A549 (cell line): ENCODE data around the gene DLGAP1. TPM values are rescaled to one million over a fixed set of nuclear protein-coding genes. Genes with fewer than 3 reads are reported as not detected.
A peak's percentile ranks its signal among the peaks of the same experiment; 100 is the strongest.
"Not testable (repeated sequence)": the region's sequence is repeated elsewhere in the genome, so short reads cannot be mapped to it uniquely, and the experiment has no call there.

Source experiments
- ATAC-seq, 2 experiments: fragments of 200-7000 bp in 1 of 2; fragments of >200 bp in 1 of 2; cut with Nextera tagmentation in 1 of 2; cut with Tn5 transposase in 1 of 2; 3 replicates each; pipeline versions ENCODE4 v1.8.0 to v1.9.1; 2018 to 2020; ENCODE audit warnings: mild to moderate bottlenecking in 1 of 2, moderate library complexity in 1 of 2
- CTCF ChIA-PET: fragments of 300-600 bp; sonication (Branson Sonifier 250); formaldehyde crosslinking; extraction: SDS; loops from one replicate; lab custom pipeline; 2021; ENCODE audit warnings: antibody characterized with exemption, inconsistent platforms; lab: Yijun Ruan, JAX
- POLR2A ChIA-PET: fragments of 350-600 bp; formaldehyde crosslinking; extraction: SDS; loops from one replicate; lab custom pipeline; 2021; ENCODE audit warnings: antibody characterized with exemption, inconsistent platforms; lab: Yijun Ruan, JAX
- DNase-seq, 2 experiments: peaks; one replicate each; pipeline versions ENCODE4 v3.0.0 to v3.0.0-alpha.2; 2011 to 2016; ENCODE audit warnings: low read depth in 1 of 2, low spot score in 1 of 2
- FAIRE-seq: peaks from 2 replicates; lab custom pipeline; 2011; peaks lifted over from hg19 to GRCh38; lab: Jason Lieb, UNC
- H3K27ac ChIP-seq, 2 experiments: fragments of >200 bp; sonication (Bioruptor Twin); formaldehyde crosslinking; 3 replicates each; pipeline ENCODE4 v1.5.1; 2016 to 2017
- H3K4me1 ChIP-seq: fragments of >200 bp; sonication (Bioruptor Twin); formaldehyde crosslinking; 3 replicates; pipeline ENCODE4 v1.6.1; 2016
- H3K4me2 ChIP-seq: fragments of >200 bp; sonication (Bioruptor Twin); formaldehyde crosslinking; 3 replicates; pipeline ENCODE4 v1.6.1; 2016
- H3K4me3 ChIP-seq: fragments of >200 bp; sonication (Bioruptor Twin); formaldehyde crosslinking; 3 replicates; pipeline ENCODE4 v1.5.1; 2016
- H3K9me3 ChIP-seq: fragments of >200 bp; sonication (Bioruptor Twin); formaldehyde crosslinking; 3 replicates; pipeline ENCODE4 v1.6.1; 2016
- ATOH8 ChIP-seq: fragments of 250-450 bp; sonication (Bioruptor Pico); IDR thresholded peaks from 2 replicates; pipeline ENCODE4 v1.5.0; 2020; ENCODE audit warnings: low read depth, mild to moderate bottlenecking, moderate library complexity
- CHD2 ChIP-seq: fragments of 150-350 bp; IDR thresholded peaks from 2 replicates; pipeline ENCODE4 v1.6.1; 2014; ENCODE audit warnings: low read length; ENCODE audit not compliant: partially characterized antibody
- CTCF ChIP-seq: fragments of >200 bp; sonication (Bioruptor Twin); formaldehyde crosslinking; IDR thresholded peaks from 3 replicates; pipeline ENCODE4 v1.5.1; 2016
- E2F6 ChIP-seq: IDR thresholded peaks from 2 replicates; pipeline ENCODE4 v1.6.1; 2012; ENCODE audit warnings: low read depth, borderline replicate concordance
- EP300 ChIP-seq, 2 experiments: fragments of >200 bp; sonication (Bioruptor Twin); formaldehyde crosslinking; IDR thresholded peaks; 2 replicates in 1 of 2; 3 replicates in 1 of 2; pipeline ENCODE4 v1.6.1; 2016 to 2017
- ESRRA ChIP-seq: fragments of 150-350 bp; IDR thresholded peaks from 2 replicates; pipeline ENCODE4 v1.6.1; 2014; ENCODE audit warnings: mild to moderate bottlenecking, low read length, borderline replicate concordance
- KDM1A ChIP-seq: fragments of 200-600 bp; sonication (generic); IDR thresholded peaks from 2 replicates; pipeline ENCODE4 v1.6.1; 2016; ENCODE audit warnings: low read depth, mild to moderate bottlenecking
- MAFK ChIP-seq: fragments of 450-650 bp; IDR thresholded peaks from 2 replicates; pipeline ENCODE4 v1.6.1; 2014; ENCODE audit not compliant: partially characterized antibody
- MAZ ChIP-seq: fragments of 150-350 bp; IDR thresholded peaks from 2 replicates; pipeline ENCODE4 v1.6.1; 2014; ENCODE audit warnings: antibody characterized with exemption, low read depth, low read length, borderline replicate concordance
- MYC ChIP-seq: IDR thresholded peaks from 2 replicates; pipeline ENCODE4 v1.6.1; 2012; ENCODE audit warnings: mild to moderate bottlenecking, inconsistent platforms, low read length, improper control_type of control experiment, borderline replicate concordance
- NFE2L2 ChIP-seq: fragments of 150-350 bp; conservative IDR thresholded peaks from 2 replicates; pipeline ENCODE4 v1.6.1; 2014; ENCODE audit warnings: low read length
- PBX3 ChIP-seq: IDR thresholded peaks from 2 replicates; pipeline ENCODE4 v1.6.1; 2012
- RCOR1 ChIP-seq: fragments of 150-350 bp; IDR thresholded peaks from 2 replicates; pipeline ENCODE4 v1.6.1; 2014; ENCODE audit warnings: antibody characterized with exemption, low read length, low read depth
- RFX5 ChIP-seq: fragments of 450-650 bp; IDR thresholded peaks from 2 replicates; pipeline ENCODE4 v1.7.1; 2014; ENCODE audit warnings: antibody characterized with exemption, mild to moderate bottlenecking, moderate library complexity
- SMC3 ChIP-seq: fragments of >200 bp; sonication (Bioruptor Twin); formaldehyde crosslinking; IDR thresholded peaks from 3 replicates; pipeline ENCODE4 v1.6.1; 2018; ENCODE audit warnings: inconsistent platforms
- ZC3H11A ChIP-seq: fragments of 450-650 bp; IDR thresholded peaks from 2 replicates; pipeline ENCODE4 v1.6.1; 2014; ENCODE audit warnings: antibody characterized with exemption, mild to moderate bottlenecking
- ZFP36 ChIP-seq: fragments of 450-650 bp; IDR thresholded peaks from 2 replicates; pipeline ENCODE4 v1.6.1; 2014; ENCODE audit warnings: borderline replicate concordance; ENCODE audit not compliant: partially characterized antibody
- ZNF302 ChIP-seq: fragments of 250-450 bp; sonication (Bioruptor Pico); IDR thresholded peaks from 2 replicates; pipeline ENCODE4 v1.9.0; 2021; ENCODE audit warnings: inconsistent platforms, mild to moderate bottlenecking, moderate library complexity
- WGBS: methylation state at CpG from one replicate; pipeline ENCODE4 v1.1.6; 2017; ENCODE audit errors: missing lambda C conversion rate; 5-methylcytosine and 5-hydroxymethylcytosine counted together
- polyA plus RNA-seq, 4 experiments: library from polyadenylated mRNA; depleted of rRNA in 3 of 4; stranded (reverse); fragments of >200 nt; fragmentation: RNase III in 1 of 4; extraction: RNeasy Plus Mini Kit Qiagen cat#74134 plus additional on column Dnase treatment in 1 of 4; gene quantifications; 2 replicates in 3 of 4; 3 replicates in 1 of 4; pipeline ENCODE4 v1.2.3, GENCODE V29; 2011 to 2017

Gene DLGAP1
- polyA plus RNA-seq, 2 of the 4 experiments (the other 2 are of a cell fraction) = 0.04 to 0.12 TPM

- TF ChIP-seq NFE2L2 = no peak
- no peak for TF ChIP-seq ZFP36
- no peak for TF ChIP-seq RCOR1
- no peak for TF ChIP-seq ZC3H11A
- TF ChIP-seq ZNF302 (CRISPR knock-in tag) = no peak
- TF ChIP-seq RFX5 = no peak
- TF ChIP-seq E2F6 = no peak
- no peak for TF ChIP-seq KDM1A
These were observed 136.8 kb downstream of the DLGAP1 start (continued) for GRCh38 chr18:4318311-4318710.

- H3K4me1 ChIP-seq, H3K4me3 ChIP-seq, CTCF ChIA-PET, H3K9me3 ChIP-seq, H3K27ac ChIP-seq, ATAC-seq, H3K4me2 ChIP-seq, FAIRE-seq, POLR2A ChIA-PET, DNase-seq: not testable (repeated sequence)
- WGBS = 0% methylated on average over 4 of the region's 4 CpGs
These were observed 143.2 kb downstream of the DLGAP1 start for GRCh38 chr18:4311945-4312344.

GRCh38 chr18:4311136-4311535, 144.0 kb downstream of the DLGAP1 start:
- 31% methylated on average over 1 of the region's 1 CpG for WGBS
- Histone ChIP-seq H3K27ac (no peak overlapping the region), H3K9me3 (no peaks in the 10 kb centered on the region), H3K4me1 (no peaks in the 10 kb centered on the region), H3K4me3 (no peak overlapping the region), H3K4me2 (no peak overlapping the region)
- no peak for DNase-seq
- FAIRE-seq = no peak
- TF ChIP-seq MYC = no peak
- TF ChIP-seq CTCF = no peak
- no peak for TF ChIP-seq NFE2L2
- TF ChIP-seq PBX3 = no peak
- TF ChIP-seq EP300 (IDR thresholded peaks at IDR 0.05) = no peak
- TF ChIP-seq MAZ = no peak
- no peak for TF ChIP-seq ESRRA
- no peak for TF ChIP-seq CHD2
- TF ChIP-seq SMC3 = no peak
- POLR2A ChIA-PET = no interaction called here
- no peak for ATAC-seq
- CTCF ChIA-PET = no interaction called here

- Histone ChIP-seq H3K27ac (no peak overlapping the region), H3K9me3 (no peaks in the 10 kb centered on the region), H3K4me2 (no peak overlapping the region), H3K4me3 (no peak overlapping the region)
- CTCF ChIA-PET = no interaction called here
- ATAC-seq (no peak), DNase-seq (no peak), FAIRE-seq (no peak)
- WGBS = 35% methylated on average over 5 of the region's 5 CpGs
- POLR2A ChIA-PET = no interaction called here
- TF ChIP-seq ATOH8 (CRISPR knock-in tag) (no peak), MAFK (peak; percentile 59)
- TF ChIP-seq, all 56 proteins: peak for 1
- H3K4me1 ChIP-seq = no peaks in the 10 kb centered on the region
These were observed 145.9 kb downstream of the DLGAP1 start for GRCh38 chr18:4309227-4309626.
